ENCODE data around the gene SKAP1.

DNA sequence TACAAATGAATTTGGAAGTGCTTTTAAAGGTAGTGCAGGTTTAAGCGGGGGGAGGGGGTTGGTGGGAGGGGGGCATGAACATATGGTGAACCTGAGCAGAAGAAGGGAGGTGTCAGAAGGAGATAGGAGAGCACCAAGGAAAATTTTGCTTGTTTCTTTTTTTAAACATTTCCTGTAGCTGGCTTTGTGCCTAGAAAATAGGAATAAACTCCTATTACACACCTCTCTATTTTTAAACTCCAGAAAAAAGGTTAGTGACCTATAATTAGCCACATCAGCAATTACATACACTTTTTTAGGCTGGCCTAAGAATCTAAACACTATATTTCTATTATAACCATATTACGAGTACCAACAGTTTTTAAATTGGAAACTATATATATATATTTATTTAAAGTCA, 159.1 kb downstream of the SKAP1 start:
- TF ChIP-seq, protein P1, sequence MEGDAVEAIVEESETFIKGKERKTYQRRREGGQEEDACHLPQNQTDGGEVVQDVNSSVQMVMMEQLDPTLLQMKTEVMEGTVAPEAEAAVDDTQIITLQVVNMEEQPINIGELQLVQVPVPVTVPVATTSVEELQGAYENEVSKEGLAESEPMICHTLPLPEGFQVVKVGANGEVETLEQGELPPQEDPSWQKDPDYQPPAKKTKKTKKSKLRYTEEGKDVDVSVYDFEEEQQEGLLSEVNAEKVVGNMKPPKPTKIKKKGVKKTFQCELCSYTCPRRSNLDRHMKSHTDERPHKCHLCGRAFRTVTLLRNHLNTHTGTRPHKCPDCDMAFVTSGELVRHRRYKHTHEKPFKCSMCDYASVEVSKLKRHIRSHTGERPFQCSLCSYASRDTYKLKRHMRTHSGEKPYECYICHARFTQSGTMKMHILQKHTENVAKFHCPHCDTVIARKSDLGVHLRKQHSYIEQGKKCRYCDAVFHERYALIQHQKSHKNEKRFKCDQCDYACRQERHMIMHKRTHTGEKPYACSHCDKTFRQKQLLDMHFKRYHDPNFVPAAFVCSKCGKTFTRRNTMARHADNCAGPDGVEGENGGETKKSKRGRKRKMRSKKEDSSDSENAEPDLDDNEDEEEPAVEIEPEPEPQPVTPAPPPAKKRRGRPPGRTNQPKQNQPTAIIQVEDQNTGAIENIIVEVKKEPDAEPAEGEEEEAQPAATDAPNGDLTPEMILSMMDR (conservative IDR thresholded peaks at IDR 0.05) = no peak
- TF ChIP-seq ZFX (IDR thresholded peaks at IDR 0.05) = no peak

Measured in C4-2B (cell line).